GM12873 (cell line): Measurements from ENCODE around the gene CAMK1D.

ENCODE experiments used
- CTCF ChIP-seq: IDR thresholded peaks from 2 replicates; pipeline ENCODE4 v1.5.1; 2012; ENCODE audit warnings: low read depth, mild to moderate bottlenecking, moderate library complexity, low read length, control low read depth; ENCODE audit not compliant: insufficient read depth; ENCODE audit errors: missing control alignments

CAMK1D gene

GRCh38 chr10:12572281-12572680 lies 222.9 kb downstream of the CAMK1D start:
- TF ChIP-seq CTCF: no peak

GRCh38 chr10:12577610-12578009 lies 228.3 kb downstream of the CAMK1D start:
- no peak for TF ChIP-seq CTCF

GRCh38 chr10:12579954-12580858 lies 230.9 kb downstream of the CAMK1D start:
- no peak for TF ChIP-seq CTCF

- TF ChIP-seq CTCF: no peak
These were observed 234.7 kb downstream of the CAMK1D start for GRCh38 chr10:12583891-12584595.

GRCh38 chr10:12586741-12587140 lies 237.4 kb downstream of the CAMK1D start:
- TF ChIP-seq CTCF: no peak

GRCh38 chr10:12587451-12587888 lies 238.1 kb downstream of the CAMK1D start:
- TF ChIP-seq CTCF: no peak
